Measurements from ENCODE around the gene UBE2G2.

- no peak for TF ChIP-seq POLR2A (IDR thresholded peaks at IDR 0.05; ENCODE audit: extremely low read depth, insufficient read length)
- no peak for TF ChIP-seq CTCF (IDR thresholded peaks at IDR 0.05; ENCODE audit: low read depth, low read length)
Measured at GRCh38 chr21:44822484-44823178, 21.0 kb upstream of the UBE2G2 start.

Measured in NB4 (cell line).